Measurements from ENCODE around the gene CHMP4A. TPM values are rescaled to one million over a fixed set of nuclear protein-coding genes. Genes with fewer than 3 reads are reported as not detected.

Gene CHMP4A
- total and polyA plus RNA-seq, 2 of the 13 experiments (the other 11 are each of a cell fraction or from before 2014, with no cell fraction given), result 83.6 to 113 TPM

- ATAC-seq (peak; percentile 81), FAIRE-seq (peak; percentile 82), DNase-seq (ENCODE audit: low spot score) (peak; percentile 95)
- Histone ChIP-seq H4K20me1 (ENCODE audit: insufficient read depth, low read length) (no peaks in the 10 kb centered on the region), H3K27ac (ENCODE audit: extremely low read length, insufficient read depth, low read length) (peak within 1 kb of the TSS; percentile 72), H3K27me3 (ENCODE audit: control insufficient read depth in 1 of 2, insufficient read depth in 2 of 2, low read length in 2 of 2) (no peaks in the 10 kb centered on the region; a peak in 1 of 5 replicates), H3K4me3 (replicated peaks in 1 of 3; ENCODE audit: insufficient read depth in 1 of 3, low read depth in 2 of 3, low read length in 3 of 3) (peak within 1 kb of the TSS; percentile 67 to 98 (median 81)), H3K4me2 (ENCODE audit: low read depth, low read length) (peak within 1 kb of the TSS; percentile 93), H3K4me1 (ENCODE audit: insufficient read depth, low read length) (peaks cover 39% of the 10 kb centered on the region), H2AFZ (ENCODE audit: low read length) (peak within 1 kb of the TSS; percentile 55), H3K9me3 (ENCODE audit: low read length) (no peaks in the 10 kb centered on the region), H3K9ac (ENCODE audit: insufficient read depth, low read depth, low read length) (peak within 1 kb of the TSS; percentile 81), H3K36me3 (replicated peaks in 1 of 2; ENCODE audit: control insufficient read depth in 1 of 2, insufficient read depth in 2 of 2, low read length in 2 of 2) (peaks cover 10 to 18% of the 10 kb centered on the region in 2 experiments; a peak in 4 of 5 replicates), H3K79me2 (ENCODE audit: insufficient read depth, low read length) (peaks cover 17% of the 10 kb centered on the region)
- TSS peak; percentile 32 for BruUV-seq (replicated peaks)
- intact Hi-C loops (cut with micrococcal nuclease; ENCODE audit: unreplicated experiment), result loop anchor here (1.0 to 2.0 kb wide), 4 partner anchors 17 to 82 kb away; partner anchors contain the start of genes GMPR2, NEDD8, RABGGTA and TINF2
- CTCF ChIA-PET (ENCODE audit: low intra/inter-chr PET ratio, low total read pairs), result interaction anchor here (1.3 to 3.1 kb wide), 5 partner anchors 16 to 92 kb away, joined by 7 to 44 read pairs (median 10); partner anchors contain the start of genes CIDEB, GMPR2, NEDD8 and RABGGTA
- in situ Hi-C loops (cut with HindIII; ENCODE audit: extremely low pct_ligation_motif_present, low pct_unique_long_range_greater_than_20kb), result no loop called here
- POLR2A ChIA-PET, result interaction anchor here (0.6 to 8.1 kb wide), 32 partner anchors 9 to 1121 kb away, joined by 3 to 230 read pairs (median 6); partner anchors contain the start of genes ACIN1, C14orf119, CIDEB and DCAF11
- 1% methylated on average over 40 of the region's 40 CpGs for WGBS (ENCODE audit: low lambda C conversion rate)
- TF ChIP-seq SUZ12 (IDR thresholded peaks at IDR 0.05; ENCODE audit: low read depth, low read length) (no peak), TSC22D2 (CRISPR knock-in tag; IDR thresholded peaks at IDR 0.05; ENCODE audit: borderline replicate concordance) (peak; percentile 91), ZNF772 (CRISPR knock-in tag; IDR thresholded peaks at IDR 0.05) (peak; percentile 100), ZNF44 (CRISPR knock-in tag; IDR thresholded peaks at IDR 0.05) (no peak), NR1H2 (CRISPR knock-in tag; IDR thresholded peaks at IDR 0.05; ENCODE audit: borderline replicate concordance, low read depth) (no peak; the same call in 1 of the 2 replicates), TRAFD1 (CRISPR knock-in tag; IDR thresholded peaks at IDR 0.05; ENCODE audit: borderline replicate concordance) (no peak; the same call in 1 of the 2 replicates), HOMEZ (CRISPR knock-in tag; IDR thresholded peaks at IDR 0.05; ENCODE audit: low read depth) (peak; percentile 100), FOXO1 (CRISPR knock-in tag; IDR thresholded peaks at IDR 0.05) (peak; percentile 87), ZNF567 (CRISPR knock-in tag; IDR thresholded peaks at IDR 0.05; ENCODE audit: borderline replicate concordance) (peak; percentile 100), ZNF24 (IDR thresholded peaks at IDR 0.05) (no peak), GATAD1 (CRISPR knock-in tag; IDR thresholded peaks at IDR 0.05) (peak; percentile 97)
- TF ChIP-seq, protein P1, sequence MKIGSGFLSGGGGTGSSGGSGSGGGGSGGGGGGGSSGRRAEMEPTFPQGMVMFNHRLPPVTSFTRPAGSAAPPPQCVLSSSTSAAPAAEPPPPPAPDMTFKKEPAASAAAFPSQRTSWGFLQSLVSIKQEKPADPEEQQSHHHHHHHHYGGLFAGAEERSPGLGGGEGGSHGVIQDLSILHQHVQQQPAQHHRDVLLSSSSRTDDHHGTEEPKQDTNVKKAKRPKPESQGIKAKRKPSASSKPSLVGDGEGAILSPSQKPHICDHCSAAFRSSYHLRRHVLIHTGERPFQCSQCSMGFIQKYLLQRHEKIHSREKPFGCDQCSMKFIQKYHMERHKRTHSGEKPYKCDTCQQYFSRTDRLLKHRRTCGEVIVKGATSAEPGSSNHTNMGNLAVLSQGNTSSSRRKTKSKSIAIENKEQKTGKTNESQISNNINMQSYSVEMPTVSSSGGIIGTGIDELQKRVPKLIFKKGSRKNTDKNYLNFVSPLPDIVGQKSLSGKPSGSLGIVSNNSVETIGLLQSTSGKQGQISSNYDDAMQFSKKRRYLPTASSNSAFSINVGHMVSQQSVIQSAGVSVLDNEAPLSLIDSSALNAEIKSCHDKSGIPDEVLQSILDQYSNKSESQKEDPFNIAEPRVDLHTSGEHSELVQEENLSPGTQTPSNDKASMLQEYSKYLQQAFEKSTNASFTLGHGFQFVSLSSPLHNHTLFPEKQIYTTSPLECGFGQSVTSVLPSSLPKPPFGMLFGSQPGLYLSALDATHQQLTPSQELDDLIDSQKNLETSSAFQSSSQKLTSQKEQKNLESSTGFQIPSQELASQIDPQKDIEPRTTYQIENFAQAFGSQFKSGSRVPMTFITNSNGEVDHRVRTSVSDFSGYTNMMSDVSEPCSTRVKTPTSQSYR (CRISPR knock-in tag; IDR thresholded peaks at IDR 0.05; ENCODE audit: borderline replicate concordance), result peak; percentile 20; the same call in 1 of the 2 replicates
- TF ChIP-seq, protein P2, sequence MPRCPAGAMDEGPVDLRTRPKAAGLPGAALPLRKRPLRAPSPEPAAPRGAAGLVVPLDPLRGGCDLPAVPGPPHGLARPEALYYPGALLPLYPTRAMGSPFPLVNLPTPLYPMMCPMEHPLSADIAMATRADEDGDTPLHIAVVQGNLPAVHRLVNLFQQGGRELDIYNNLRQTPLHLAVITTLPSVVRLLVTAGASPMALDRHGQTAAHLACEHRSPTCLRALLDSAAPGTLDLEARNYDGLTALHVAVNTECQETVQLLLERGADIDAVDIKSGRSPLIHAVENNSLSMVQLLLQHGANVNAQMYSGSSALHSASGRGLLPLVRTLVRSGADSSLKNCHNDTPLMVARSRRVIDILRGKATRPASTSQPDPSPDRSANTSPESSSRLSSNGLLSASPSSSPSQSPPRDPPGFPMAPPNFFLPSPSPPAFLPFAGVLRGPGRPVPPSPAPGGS (CRISPR knock-in tag; IDR thresholded peaks at IDR 0.05), result no peak
Observed at GRCh38 chr14:24215495-24216344, 2.4 kb upstream of the CHMP4A start, which contains the start of gene MDP1. MDP1 (minus strand) TSS chr14:24216066; CDS start chr14:24215955, 111 bp downstream.

Data from HepG2 (cell line).